HG02763 (cell line): ENCODE results near the gene SMARCD1.
"Not testable (repeated sequence)": the region's sequence is repeated elsewhere in the genome, so short reads cannot be mapped to it uniquely, and the experiment has no call there.

ENCODE experiments used
- ATAC-seq: cut with Tn5 transposase; IDR thresholded peaks from one replicate; pipeline ENCODE4 v1.9.1; 2021; ENCODE audit warnings: mild to moderate bottlenecking, moderate library complexity; ENCODE audit not compliant: unreplicated experiment

The SMARCD1 gene

GRCh38 chr12:50074936-50075807 is 10.0 kb upstream of the SMARCD1 start:
- peak; percentile 43 for ATAC-seq

DNA sequence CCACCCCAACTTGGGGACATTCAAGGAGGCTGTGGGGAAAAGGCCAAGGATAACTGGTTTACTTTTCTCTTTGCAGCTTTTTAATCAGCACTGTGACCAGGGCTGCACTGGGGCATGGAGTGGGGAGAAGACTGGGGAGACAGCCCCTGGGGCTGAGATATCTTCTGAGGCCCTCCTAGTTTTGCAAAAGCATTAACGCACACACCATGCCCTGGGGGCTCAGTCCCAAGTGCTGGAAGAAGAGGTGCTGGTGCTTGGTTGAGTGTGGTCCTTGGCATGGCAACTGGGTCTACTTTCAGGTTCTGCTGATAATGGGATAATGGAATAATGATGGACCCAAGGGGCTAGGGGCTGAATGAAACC is 9.4 kb upstream of the SMARCD1 start:
- ATAC-seq: no peak

DNA sequence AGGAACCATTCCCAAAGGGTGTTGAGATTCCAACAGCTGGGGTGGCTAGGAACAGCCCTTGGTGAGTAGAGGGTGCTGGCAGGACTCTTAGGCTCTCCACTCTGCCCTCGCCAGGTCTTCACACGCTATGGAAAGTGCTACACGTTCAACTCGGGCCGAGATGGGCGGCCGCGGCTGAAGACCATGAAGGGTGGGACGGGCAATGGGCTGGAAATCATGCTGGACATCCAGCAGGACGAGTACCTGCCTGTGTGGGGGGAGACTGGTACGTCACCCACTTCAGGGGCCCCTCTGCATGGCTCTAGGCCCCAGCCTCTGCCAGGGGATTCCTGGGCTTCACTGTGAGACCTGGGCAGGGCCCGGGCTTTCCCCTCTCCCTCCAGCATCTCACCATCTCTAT is 8.0 kb upstream of the SMARCD1 start:
- ATAC-seq: no peak

DNA sequence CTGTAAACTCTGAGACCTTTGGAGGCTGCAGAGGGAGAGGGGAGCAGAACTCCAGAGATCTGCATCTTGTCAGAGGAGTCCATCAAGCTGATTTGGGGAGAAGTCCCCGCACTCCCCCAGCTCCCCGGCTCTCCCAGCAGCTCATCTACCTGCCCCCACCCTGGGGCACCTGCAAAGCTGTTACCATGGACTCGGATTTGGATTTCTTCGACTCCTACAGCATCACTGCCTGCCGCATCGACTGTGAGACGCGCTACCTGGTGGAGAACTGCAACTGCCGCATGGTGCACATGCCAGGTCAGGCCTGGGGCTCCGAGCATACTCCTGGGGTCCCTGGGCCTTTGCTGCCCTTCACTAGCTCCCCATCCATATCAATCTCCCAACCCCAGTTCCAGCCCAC is 6.9 kb upstream of the SMARCD1 start:
- ATAC-seq: no peak

GRCh38 chr12:50079771-50080170 is 5.4 kb upstream of the SMARCD1 start:
- ATAC-seq: no peak

DNA sequence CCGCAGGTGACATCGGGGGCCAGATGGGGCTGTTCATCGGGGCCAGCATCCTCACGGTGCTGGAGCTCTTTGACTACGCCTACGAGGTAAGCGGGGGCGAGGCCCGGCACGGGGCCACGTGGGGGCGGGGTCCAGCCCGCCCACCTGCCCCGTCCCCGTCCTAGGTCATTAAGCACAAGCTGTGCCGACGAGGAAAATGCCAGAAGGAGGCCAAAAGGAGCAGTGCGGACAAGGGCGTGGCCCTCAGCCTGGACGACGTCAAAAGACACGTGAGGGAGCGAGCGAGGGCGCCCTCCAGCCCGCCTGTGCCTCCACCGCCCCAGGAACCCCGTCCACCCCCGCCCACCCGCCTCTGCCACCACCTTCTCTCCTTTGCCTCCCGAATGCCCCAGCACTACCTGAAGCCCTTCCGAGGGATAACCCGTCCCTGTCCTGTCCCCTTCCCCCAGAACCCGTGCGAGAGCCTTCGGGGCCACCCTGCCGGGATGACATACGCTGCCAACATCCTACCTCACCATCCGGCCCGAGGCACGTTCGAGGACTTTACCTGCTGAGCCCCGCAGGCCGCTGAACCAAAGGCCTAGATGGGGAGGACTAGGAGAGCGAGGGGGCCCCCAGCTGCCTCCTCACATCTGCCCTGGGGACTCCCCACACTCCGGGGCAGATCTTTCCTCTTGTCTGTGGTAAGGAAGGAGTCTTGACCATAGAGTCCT is 3.9 kb upstream of the SMARCD1 start:
- no peak for ATAC-seq

DNA sequence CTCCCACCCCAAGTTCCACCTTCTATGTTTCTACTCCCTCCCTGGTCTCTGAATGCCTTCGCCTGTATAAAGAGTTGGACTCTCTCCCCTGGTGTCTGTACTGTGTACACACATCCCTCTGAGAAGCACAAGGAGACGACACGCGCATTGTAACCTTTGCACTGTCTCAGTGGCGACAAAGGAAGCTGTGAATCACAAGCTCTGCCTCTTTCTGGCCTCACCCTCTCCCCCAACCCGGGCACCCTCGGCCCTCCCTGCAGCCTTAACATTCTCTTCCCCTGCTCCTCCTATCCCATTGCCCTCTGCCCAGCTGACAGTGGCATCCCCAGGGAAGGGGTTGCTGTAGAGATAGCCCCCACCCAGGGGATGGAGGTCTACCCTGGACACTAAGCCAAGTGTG is 2.5 kb upstream of the SMARCD1 start:
- ATAC-seq: no peak

DNA sequence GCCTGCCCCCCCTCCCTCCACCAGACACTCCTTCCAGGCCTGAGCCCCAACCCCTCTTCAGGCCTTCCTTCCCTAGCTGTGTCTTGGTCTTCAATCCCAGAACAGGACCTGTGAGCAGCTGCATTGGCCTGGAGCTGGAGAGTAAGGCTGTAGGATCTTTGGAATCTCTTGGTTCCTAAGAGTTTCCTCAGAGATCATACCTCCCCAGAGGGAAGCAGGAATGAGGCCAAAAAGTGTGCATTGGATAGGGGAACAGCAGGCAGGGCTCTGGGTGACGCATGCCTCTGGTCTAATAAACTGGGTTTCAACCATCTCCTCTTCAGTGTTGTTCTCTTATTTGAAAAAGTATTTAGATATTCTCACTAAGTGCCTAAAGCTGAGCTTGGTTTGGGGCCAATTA is 1.8 kb upstream of the SMARCD1 start:
- ATAC-seq: no peak

DNA sequence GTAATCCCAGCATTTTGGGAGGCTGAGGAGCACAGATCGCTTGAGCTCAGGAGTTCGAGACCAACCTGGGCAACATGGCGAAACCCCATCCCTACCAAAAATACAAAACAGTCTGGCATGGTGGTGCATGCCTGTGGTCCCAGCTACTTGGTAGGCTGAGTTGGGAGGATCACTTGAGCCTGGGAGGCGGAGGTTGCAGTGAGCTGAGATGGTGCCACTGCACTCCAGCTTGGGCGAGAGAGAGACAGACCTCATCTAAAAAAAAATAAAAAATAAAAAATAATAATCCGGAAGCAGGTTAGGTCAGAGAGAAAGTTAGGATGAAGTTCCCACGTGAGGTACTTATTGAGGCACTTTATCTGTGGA is 750 bp upstream of the SMARCD1 start:
- ATAC-seq: not testable (repeated sequence)

- ATAC-seq: no peak
These were observed 502 bp downstream of the SMARCD1 start for GRCh38 chr12:50085615-50086072.

DNA sequence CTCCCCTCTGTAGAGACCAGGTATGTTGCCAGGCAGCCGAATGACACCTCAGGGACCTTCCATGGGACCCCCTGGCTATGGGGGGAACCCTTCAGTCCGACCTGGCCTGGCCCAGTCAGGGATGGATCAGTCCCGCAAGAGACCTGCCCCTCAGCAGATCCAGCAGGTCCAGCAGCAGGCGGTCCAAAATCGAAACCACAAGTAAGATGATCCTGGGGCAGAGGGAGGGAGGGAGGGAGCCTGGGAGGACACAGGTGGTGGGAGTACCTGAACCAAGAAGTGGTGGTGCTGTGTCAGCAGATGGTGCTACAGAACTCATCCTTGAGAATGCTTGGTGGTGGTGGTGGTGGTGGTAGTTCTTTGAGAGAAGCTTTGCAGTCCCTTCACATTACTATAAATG is 1.0 kb downstream of the SMARCD1 start:
- no peak for ATAC-seq

DNA sequence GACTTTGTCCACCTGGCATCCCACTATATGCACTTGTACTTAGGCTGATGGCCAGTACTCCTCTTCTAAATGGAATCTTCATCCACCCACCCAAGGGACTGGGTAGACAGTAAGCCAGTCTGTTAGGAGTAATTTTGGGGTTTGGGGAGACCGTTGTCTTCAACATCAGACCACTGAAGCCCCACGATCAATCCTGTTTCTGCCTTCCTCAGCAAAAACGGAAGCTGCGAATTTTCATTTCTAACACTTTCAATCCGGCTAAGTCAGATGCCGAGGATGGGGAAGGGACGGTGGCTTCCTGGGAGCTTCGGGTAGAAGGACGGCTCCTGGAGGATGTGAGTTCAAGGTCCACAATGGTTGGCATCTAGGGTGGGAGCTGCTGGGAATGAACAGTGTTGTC is 2.0 kb downstream of the SMARCD1 start:
- no peak for ATAC-seq

- no peak for ATAC-seq
These were observed 2.9 kb downstream of the SMARCD1 start for GRCh38 chr12:50087995-50088394.

GRCh38 chr12:50088577-50089335 is 3.6 kb downstream of the SMARCD1 start:
- ATAC-seq: no peak

GRCh38 chr12:50089730-50090129 is 4.6 kb downstream of the SMARCD1 start:
- ATAC-seq: no peak

DNA sequence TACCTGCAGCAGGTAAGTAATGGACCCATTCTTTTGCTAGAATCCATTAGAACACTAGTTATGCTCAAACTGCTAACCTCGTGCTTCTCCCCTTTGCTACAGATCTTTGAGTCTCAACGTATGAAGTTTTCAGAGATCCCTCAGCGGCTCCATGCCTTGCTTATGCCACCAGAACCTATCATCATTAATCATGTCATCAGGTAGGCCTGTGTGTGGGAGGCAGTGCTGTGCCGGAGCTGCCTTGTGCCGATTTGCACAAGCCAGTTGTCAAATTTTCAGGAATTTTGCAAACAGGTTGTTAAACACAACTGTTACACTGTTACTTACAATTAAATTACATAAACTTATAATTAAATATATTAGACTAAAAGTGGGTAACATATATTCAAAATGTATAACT is 5.2 kb downstream of the SMARCD1 start:
- ATAC-seq: no peak

- no peak for ATAC-seq
These were observed 12.8 kb downstream of the SMARCD1 start for GRCh38 chr12:50097952-50098351.

DNA sequence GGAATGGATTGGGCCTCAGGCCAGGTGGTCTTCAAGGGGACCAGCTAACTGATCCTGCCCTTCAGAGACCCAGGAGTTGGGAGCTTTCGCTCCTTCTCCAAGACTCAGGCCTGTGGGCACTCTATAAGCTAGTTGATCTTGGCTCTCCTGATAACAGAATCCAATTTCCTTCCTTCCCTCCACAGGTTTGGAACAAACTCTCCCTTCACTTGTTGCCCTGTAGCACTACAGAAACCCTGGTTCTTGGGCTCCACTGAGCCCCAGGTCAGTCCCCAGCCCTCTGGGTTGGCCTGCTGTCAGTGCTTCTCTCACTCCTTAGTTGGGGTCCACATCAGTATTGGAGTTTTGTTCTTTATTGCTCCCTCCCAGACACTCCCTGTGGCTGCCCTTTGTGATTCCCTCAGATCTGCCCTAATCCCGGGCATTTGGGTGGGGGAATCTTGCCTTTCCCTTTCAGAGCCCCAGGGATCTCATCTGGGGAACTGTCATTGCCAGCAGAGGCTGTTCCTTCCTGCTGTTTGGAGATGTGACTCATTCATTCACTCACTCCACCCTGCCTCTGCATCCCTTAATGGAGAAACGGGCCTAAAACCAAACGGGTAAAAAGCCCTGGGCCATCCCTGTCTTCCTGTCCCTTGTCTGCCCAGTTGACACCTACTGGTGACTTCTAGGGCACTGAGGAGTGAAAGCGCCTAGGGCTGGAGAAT is 14.3 kb downstream of the SMARCD1 start:
- no peak for ATAC-seq

- ATAC-seq: no peak
These were observed 15.4 kb downstream of the SMARCD1 start for GRCh38 chr12:50100561-50100960.

DNA sequence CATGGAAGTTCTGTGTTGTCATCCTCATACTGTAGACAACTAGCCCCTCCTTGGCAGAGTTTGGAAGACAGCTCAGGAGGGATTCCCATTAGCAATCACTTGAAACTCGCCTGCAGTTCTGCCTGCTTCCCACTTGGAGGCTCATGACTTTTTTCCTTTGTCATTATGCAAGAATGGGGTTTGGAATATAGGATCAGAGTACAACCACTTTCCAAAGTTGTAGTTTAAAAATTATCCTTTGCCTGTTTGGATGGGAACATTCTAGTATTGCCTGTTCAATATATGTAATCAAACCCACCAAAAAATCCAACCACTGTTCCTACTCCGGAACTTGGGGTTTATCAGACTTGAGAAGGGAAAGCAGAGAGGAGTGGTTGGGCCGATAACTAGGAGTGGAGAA is 16.5 kb downstream of the SMARCD1 start:
- ATAC-seq: no peak

DNA sequence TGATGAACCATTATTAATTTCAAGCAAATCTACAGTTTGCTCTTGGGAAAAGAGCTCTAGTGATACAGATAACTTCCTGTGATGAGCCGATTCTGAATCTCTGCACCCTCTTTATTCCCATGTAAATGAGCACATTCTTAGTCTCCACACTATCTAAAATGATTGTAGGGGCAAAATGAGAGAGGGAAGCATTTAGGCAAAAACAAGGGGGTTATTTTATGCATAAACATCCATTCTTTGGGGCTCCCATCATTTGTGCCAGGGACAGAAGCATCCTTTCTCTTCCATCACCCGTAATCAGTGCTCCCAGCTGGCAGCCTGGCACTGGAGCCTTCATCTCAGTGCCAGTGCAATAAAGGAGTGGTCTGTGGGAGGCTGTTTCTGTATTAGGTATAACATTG is 17.0 kb downstream of the SMARCD1 start:
- no peak for ATAC-seq
